Measurements from ENCODE around the gene NELFA. TPM values are rescaled to one million over a fixed set of nuclear protein-coding genes. Genes with fewer than 3 reads are reported as not detected.

NELFA gene
- total and polyA plus RNA-seq, 4 donors = 5.8 to 27.4 (median 19.7) TPM

- Histone ChIP-seq H3K36me3 (ENCODE audit: control insufficient read depth in 1 of 2, insufficient read depth in 2 of 2, low read length in 1 of 2) (no peaks in the 10 kb centered on the region), H3K27me3 (ENCODE audit: control insufficient read depth in 1 of 2, insufficient read depth in 2 of 2, low read length in 1 of 2) (no peaks in the 10 kb centered on the region), H3K4me3 (ENCODE audit: low read length in 2 of 2) (no peak overlapping the region), H3K4me1 (ENCODE audit: control insufficient read depth in 1 of 2, insufficient read depth in 2 of 2, low read length in 2 of 2) (no peaks in the 10 kb centered on the region), H3K9me3 (ENCODE audit: control insufficient read depth, low read length) (no peaks in the 10 kb centered on the region), H3K27ac (ENCODE audit: low read depth in 1 of 2, low read length in 2 of 2) (no peak overlapping the region)
- WGBS, 2 donors = 76 to 80% methylated on average over 7 of the region's 7 CpGs
- intact Hi-C loops (cut with DNase I) = no loop called here
- no peak for ATAC-seq (ENCODE audit: low FRiP score)
- DNase-seq = no peak
Measured at GRCh38 chr4:1960170-1960825, 48.5 kb downstream of the NELFA start.

DNA sequence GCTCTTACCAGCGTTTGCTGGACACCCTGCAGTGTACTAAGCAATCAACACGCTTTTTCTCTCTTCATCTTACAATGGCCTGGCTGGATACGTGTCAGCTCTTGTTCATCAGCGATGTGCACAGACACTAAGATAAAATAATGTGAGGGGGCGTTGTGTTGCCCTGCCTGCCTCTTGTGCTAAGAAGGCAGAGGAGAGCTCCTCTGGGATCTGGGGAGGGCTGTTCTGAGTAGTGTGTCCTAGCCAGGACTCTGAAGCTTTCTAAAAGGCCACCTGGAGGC, 49.7 kb downstream of the NELFA start:
- WGBS, 2 donors = 88 to 96% methylated on average over 5 of the region's 5 CpGs
- peaks cover 0 to 2% of the 10 kb centered on the region in 2 donors for H3K36me3 ChIP-seq (ENCODE audit: control insufficient read depth in 1 of 2, insufficient read depth in 2 of 2, low read length in 1 of 2)

DNA sequence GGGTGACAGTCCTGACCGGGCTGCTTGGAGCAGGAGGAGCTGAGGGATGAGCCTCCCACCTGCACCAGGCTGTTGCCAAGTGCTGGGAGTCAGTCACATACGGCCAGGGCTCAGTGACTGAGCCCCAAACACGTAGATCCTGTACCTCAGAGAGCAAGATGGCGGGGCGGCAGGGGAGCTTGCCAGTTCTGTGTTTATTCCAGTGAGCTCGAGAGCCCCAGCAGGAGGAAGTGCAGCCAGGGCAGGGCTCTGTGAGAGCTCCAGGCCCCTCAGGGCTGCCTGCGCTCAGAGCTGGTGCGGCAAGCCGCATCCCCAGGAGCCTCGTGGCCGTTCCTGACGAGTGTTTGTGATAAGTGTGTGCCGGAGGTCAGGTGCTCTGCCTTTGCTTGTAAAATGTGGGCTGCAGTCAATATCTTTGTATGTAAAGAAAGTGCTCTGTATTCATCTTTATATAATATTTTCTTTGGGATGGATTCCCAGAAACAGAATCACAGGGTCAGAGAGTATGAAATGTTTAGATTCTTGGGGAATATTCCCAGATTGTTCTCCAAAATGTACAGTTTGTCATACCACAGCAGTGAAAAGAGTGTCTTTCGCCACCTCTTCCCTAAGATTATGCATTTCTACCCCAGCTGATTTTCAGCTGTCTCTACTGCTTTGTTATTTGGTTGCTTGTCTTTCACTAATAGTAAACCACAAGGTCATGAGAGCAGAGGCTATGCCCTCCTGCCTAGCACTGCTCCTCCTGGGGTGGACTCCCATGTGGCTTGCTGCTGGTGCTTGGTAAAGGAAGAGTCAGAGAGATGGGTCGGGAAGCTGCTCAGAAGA, 50.3 kb downstream of the NELFA start:
- H3K36me3 ChIP-seq (ENCODE audit: control insufficient read depth in 1 of 2, insufficient read depth in 2 of 2, low read length in 1 of 2) = peaks cover 0 to 2% of the 10 kb centered on the region in 2 donors
- no peak for ATAC-seq (ENCODE audit: low FRiP score)
- intact Hi-C loops (cut with DNase I) = no loop called here

More for the DNA sequence above, 49.7 kb downstream of the NELFA start:
- ATAC-seq (ENCODE audit: low FRiP score) (no peak), DNase-seq (no peak)
- Histone ChIP-seq H3K4me3 (ENCODE audit: low read length in 2 of 2) (no peak overlapping the region), H3K27ac (ENCODE audit: low read depth in 1 of 2, low read length in 2 of 2) (no peak overlapping the region), H3K27me3 (ENCODE audit: control insufficient read depth in 1 of 2, insufficient read depth in 2 of 2, low read length in 1 of 2) (no peaks in the 10 kb centered on the region), H3K4me1 (ENCODE audit: control insufficient read depth in 1 of 2, insufficient read depth in 2 of 2, low read length in 2 of 2) (no peaks in the 10 kb centered on the region), H3K9me3 (ENCODE audit: control insufficient read depth, low read length) (no peaks in the 10 kb centered on the region)
- intact Hi-C loops (cut with DNase I) = no loop called here

DNA sequence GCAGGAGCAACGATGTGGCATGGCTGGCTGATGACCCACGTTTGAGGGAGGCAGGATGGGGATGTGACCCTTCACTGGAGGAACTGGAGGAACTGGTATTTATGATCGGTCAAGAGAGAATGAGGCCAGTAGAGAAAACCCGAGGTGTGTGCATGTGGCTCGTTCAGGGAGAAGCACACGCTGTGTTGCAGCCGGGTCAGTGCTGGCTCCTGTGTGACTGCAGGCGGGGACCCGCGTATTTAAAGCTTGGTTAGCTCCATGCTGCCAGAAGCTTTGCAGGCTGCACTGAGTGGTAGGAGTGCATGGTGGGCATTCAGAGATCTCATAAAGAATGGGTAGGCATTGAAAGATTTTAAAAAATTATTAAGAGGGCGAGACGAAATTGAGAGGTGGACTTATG, 52.1 kb downstream of the NELFA start:
- H3K9me3 ChIP-seq (ENCODE audit: control insufficient read depth, low read length) = no peaks in the 10 kb centered on the region
- H3K27me3 ChIP-seq (ENCODE audit: control insufficient read depth in 1 of 2, insufficient read depth in 2 of 2, low read length in 1 of 2) = no peaks in the 10 kb centered on the region
- intact Hi-C loops (cut with DNase I) = no loop called here
- H3K4me1 ChIP-seq (ENCODE audit: control insufficient read depth in 1 of 2, insufficient read depth in 2 of 2, low read length in 2 of 2) = no peaks in the 10 kb centered on the region
- H3K36me3 ChIP-seq (ENCODE audit: control insufficient read depth in 1 of 2, insufficient read depth in 2 of 2, low read length in 1 of 2) = peaks cover 0 to 6% of the 10 kb centered on the region in 2 donors
- no peak overlapping the region for H3K27ac ChIP-seq (ENCODE audit: low read depth in 1 of 2, low read length in 2 of 2)
- ATAC-seq (ENCODE audit: low FRiP score) = no peak
- DNase-seq = no peak
- no peak overlapping the region for H3K4me3 ChIP-seq (ENCODE audit: low read length in 2 of 2)
- 89 to 91% methylated on average over 12 of the region's 12 CpGs for WGBS, 2 donors

More for the DNA sequence above, 50.3 kb downstream of the NELFA start:
- no peak overlapping the region for H3K27ac ChIP-seq (ENCODE audit: low read depth in 1 of 2, low read length in 2 of 2)
- WGBS, 2 donors = 90 to 92% methylated on average over 15 of the region's 15 CpGs
- H3K4me3 ChIP-seq (ENCODE audit: low read length in 2 of 2) = no peak overlapping the region
- H3K4me1 ChIP-seq (ENCODE audit: control insufficient read depth in 1 of 2, insufficient read depth in 2 of 2, low read length in 2 of 2) = no peaks in the 10 kb centered on the region
- H3K9me3 ChIP-seq (ENCODE audit: control insufficient read depth, low read length) = no peaks in the 10 kb centered on the region
- DNase-seq = no peak
- no peaks in the 10 kb centered on the region for H3K27me3 ChIP-seq (ENCODE audit: control insufficient read depth in 1 of 2, insufficient read depth in 2 of 2, low read length in 1 of 2)

- Histone ChIP-seq H3K27me3 (ENCODE audit: control insufficient read depth in 1 of 2, insufficient read depth in 2 of 2, low read length in 1 of 2) (no peaks in the 10 kb centered on the region), H3K4me3 (ENCODE audit: low read length in 2 of 2) (no peak overlapping the region), H3K9me3 (ENCODE audit: control insufficient read depth, low read length) (no peaks in the 10 kb centered on the region), H3K4me1 (ENCODE audit: control insufficient read depth in 1 of 2, insufficient read depth in 2 of 2, low read length in 2 of 2) (no peaks in the 10 kb centered on the region), H3K36me3 (ENCODE audit: control insufficient read depth in 1 of 2, insufficient read depth in 2 of 2, low read length in 1 of 2) (peaks cover 0 to 6% of the 10 kb centered on the region in 2 donors), H3K27ac (ENCODE audit: low read depth in 1 of 2, low read length in 2 of 2) (no peak overlapping the region)
- WGBS, 2 donors = 93 to 95% methylated on average over 9 of the region's 9 CpGs
- no peak for DNase-seq
- intact Hi-C loops (cut with DNase I) = no loop called here
- ATAC-seq (ENCODE audit: low FRiP score) = no peak
Measured at GRCh38 chr4:1953335-1953734, 55.4 kb downstream of the NELFA start.

GRCh38 chr4:1952719-1953118, 56.1 kb downstream of the NELFA start:
- intact Hi-C loops (cut with DNase I) = no loop called here
- H3K4me1 ChIP-seq (ENCODE audit: control insufficient read depth in 1 of 2, insufficient read depth in 2 of 2, low read length in 2 of 2) = no peaks in the 10 kb centered on the region
- H3K9me3 ChIP-seq (ENCODE audit: control insufficient read depth, low read length) = no peaks in the 10 kb centered on the region
- WGBS, 2 donors = 87 to 89% methylated on average over 5 of the region's 5 CpGs
- H3K27ac ChIP-seq (ENCODE audit: low read depth in 1 of 2, low read length in 2 of 2) = no peak overlapping the region
- ATAC-seq (ENCODE audit: low FRiP score) = no peak
- H3K4me3 ChIP-seq (ENCODE audit: low read length in 2 of 2) = no peak overlapping the region
- DNase-seq = no peak
- H3K27me3 ChIP-seq (ENCODE audit: control insufficient read depth in 1 of 2, insufficient read depth in 2 of 2, low read length in 1 of 2) = no peaks in the 10 kb centered on the region
- H3K36me3 ChIP-seq (ENCODE audit: control insufficient read depth in 1 of 2, insufficient read depth in 2 of 2, low read length in 1 of 2) = peaks cover 0 to 6% of the 10 kb centered on the region in 2 donors

- DNase-seq (no peak), ATAC-seq (ENCODE audit: low FRiP score) (no peak)
- intact Hi-C loops (cut with DNase I) = no loop called here
- Histone ChIP-seq H3K4me1 (ENCODE audit: control insufficient read depth in 1 of 2, insufficient read depth in 2 of 2, low read length in 2 of 2) (no peaks in the 10 kb centered on the region), H3K4me3 (ENCODE audit: low read length in 2 of 2) (no peak overlapping the region), H3K27ac (ENCODE audit: low read depth in 1 of 2, low read length in 2 of 2) (no peak overlapping the region), H3K27me3 (ENCODE audit: control insufficient read depth in 1 of 2, insufficient read depth in 2 of 2, low read length in 1 of 2) (no peaks in the 10 kb centered on the region), H3K36me3 (ENCODE audit: control insufficient read depth in 1 of 2, insufficient read depth in 2 of 2, low read length in 1 of 2) (peaks cover 0 to 6% of the 10 kb centered on the region in 2 donors), H3K9me3 (ENCODE audit: control insufficient read depth, low read length) (no peaks in the 10 kb centered on the region)
- 91 to 92% methylated on average over 20 of the region's 20 CpGs for WGBS, 2 donors
Measured at GRCh38 chr4:1952058-1952700, 56.6 kb downstream of the NELFA start.

GRCh38 chr4:1950369-1950768, 58.4 kb downstream of the NELFA start:
- Histone ChIP-seq H3K9me3 (ENCODE audit: control insufficient read depth, low read length) (no peaks in the 10 kb centered on the region), H3K27me3 (ENCODE audit: control insufficient read depth in 1 of 2, insufficient read depth in 2 of 2, low read length in 1 of 2) (no peaks in the 10 kb centered on the region), H3K4me3 (ENCODE audit: low read length in 2 of 2) (no peak overlapping the region), H3K27ac (ENCODE audit: low read depth in 1 of 2, low read length in 2 of 2) (no peak overlapping the region), H3K4me1 (ENCODE audit: control insufficient read depth in 1 of 2, insufficient read depth in 2 of 2, low read length in 2 of 2) (no peaks in the 10 kb centered on the region), H3K36me3 (ENCODE audit: control insufficient read depth in 1 of 2, insufficient read depth in 2 of 2, low read length in 1 of 2) (peaks cover 0 to 6% of the 10 kb centered on the region in 2 donors)
- ATAC-seq (ENCODE audit: low FRiP score) (no peak), DNase-seq (no peak)
- WGBS, 2 donors = 90 to 92% methylated on average over 10 of the region's 10 CpGs
- intact Hi-C loops (cut with DNase I) = no loop called here

All from aorta (tissue), 5 donors.